HepG2 (cell line): ENCODE measurements around the gene LURAP1L. TPM values are rescaled to one million over a fixed set of nuclear protein-coding genes. Genes with fewer than 3 reads are reported as not detected.
A peak's percentile ranks its signal among the peaks of the same experiment; 100 is the strongest.

Experiments used
- CEBPB ChIP-seq: IDR thresholded peaks from 2 replicates; pipeline ENCODE4 v1.6.1; 2011; ENCODE audit warnings: low read depth, low read length, improper control_type of control experiment, borderline replicate concordance
- EP300 ChIP-seq, 3 experiments: sonication (generic) in 1 of 3; formaldehyde crosslinking in 1 of 3; IDR thresholded peaks; 2 replicates each; pipeline versions ENCODE4 v1.5.1 to v1.6.1; 2011 to 2020; ENCODE audit warnings: low read depth in 2 of 3, low read length in 2 of 3, borderline replicate concordance in 1 of 3, improper control_type of control experiment in 1 of 3, mild to moderate bottlenecking in 1 of 3, missing genetic modification reagents in 1 of 3, moderate library complexity in 1 of 3
- GATAD2A ChIP-seq: IDR thresholded peaks from 2 replicates; pipeline ENCODE4 v1.6.1; 2016
- RAD21 ChIP-seq: fragments of 450-650 bp; formaldehyde crosslinking; IDR thresholded peaks from 2 replicates; pipeline ENCODE4 v1.5.0; 2020; ENCODE audit warnings: mild to moderate bottlenecking
- RFXANK ChIP-seq: IDR thresholded peaks from 2 replicates; pipeline ENCODE4 v1.6.1; 2016
- RNF2 ChIP-seq: fragments of 450-650 bp; conservative IDR thresholded peaks from 2 replicates; pipeline ENCODE4 v1.6.1; 2016; ENCODE audit warnings: low read depth
- SUZ12 ChIP-seq: fragments of 150-350 bp; IDR thresholded peaks from 2 replicates; pipeline ENCODE4 v1.6.1; 2014; ENCODE audit warnings: low read depth, low read length
- TOE1 ChIP-seq: sonication (generic); formaldehyde crosslinking; IDR thresholded peaks from 2 replicates; pipeline ENCODE4 v1.4.0; 2020; ENCODE audit warnings: mild to moderate bottlenecking, missing genetic modification reagents
- ZNF614 ChIP-seq: IDR thresholded peaks from 2 replicates; pipeline ENCODE4 v1.6.1; 2018; ENCODE audit warnings: missing biosample characterization, missing genetic modification reagents, inconsistent platforms, borderline replicate concordance
- polyA plus RNA-seq, 8 experiments: library from polyadenylated mRNA; depleted of rRNA in 3 of 8; stranded (reverse) in 7 of 8; unstranded in 1 of 8; fragments of >200 nt; fragmentation: Illumina TruSeq in 4 of 8; extraction: Trizol in 4 of 8; gene quantifications; 2 replicates each; pipeline versions ENCODE4 v1.2.1 to v1.2.3, GENCODE V29; 2011 to 2016; ENCODE audit warnings: low read depth in 4 of 8, missing spikeins in 1 of 8, mixed read lengths in 1 of 8; ENCODE audit not compliant: insufficient read depth in 1 of 8
- total RNA-seq, 5 experiments: library from RNA; depleted of rRNA; stranded (reverse); fragments of >200 nt; fragmentation: Illumina TruSeq; extraction: Trizol; gene quantifications; 2 replicates each; pipeline ENCODE4 v1.2.3, GENCODE V29; 2016; ENCODE audit warnings: low read depth in 1 of 5
- TF ChIP-seq, protein P1 (sequence below): sonication (generic); formaldehyde crosslinking; IDR thresholded peaks from 2 replicates; pipeline ENCODE4 v1.5.0; 2020; ENCODE audit warnings: mild to moderate bottlenecking, missing genetic modification reagents, borderline replicate concordance
- TF ChIP-seq, protein P2 (sequence below): sonication (generic); formaldehyde crosslinking; IDR thresholded peaks from 2 replicates; pipeline ENCODE4 v1.4.0; 2020; ENCODE audit warnings: mild to moderate bottlenecking, missing genetic modification reagents
- TF ChIP-seq, protein P3 (sequence below), 2 experiments: fragments of 450-650 bp in 1 of 2; sonication (generic) in 1 of 2; formaldehyde crosslinking; IDR thresholded peaks; 2 replicates each; pipeline versions ENCODE4 v1.5.0 to v1.8.0; 2020 to 2022; ENCODE audit warnings: mild to moderate bottlenecking in 1 of 2, missing genetic modification reagents in 1 of 2

The LURAP1L gene
- total and polyA plus RNA-seq, 2 of the 13 experiments (the other 11 are each of a cell fraction or from before 2014, with no cell fraction given): 6.7 to 16.6 TPM

DNA sequence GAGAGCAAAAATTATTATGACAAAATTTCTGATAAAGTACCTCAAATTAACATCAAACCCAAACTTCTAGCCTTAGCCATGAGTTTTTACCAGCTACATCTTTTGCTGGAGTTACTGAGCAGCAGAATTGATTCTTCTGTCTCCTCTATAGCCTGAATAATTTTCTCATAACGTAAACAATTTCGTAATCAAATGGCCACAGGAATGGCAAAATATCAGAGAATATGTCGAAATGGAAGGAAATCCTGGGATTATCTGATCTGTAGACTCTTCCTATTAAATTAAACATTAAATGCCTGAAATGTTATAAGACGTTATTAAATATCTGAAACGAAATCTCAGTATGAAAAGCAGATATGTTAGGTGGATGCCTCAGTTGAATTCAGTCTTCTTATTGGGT is 41.1 kb downstream of the LURAP1L start (continued):
- TF ChIP-seq, protein P1, sequence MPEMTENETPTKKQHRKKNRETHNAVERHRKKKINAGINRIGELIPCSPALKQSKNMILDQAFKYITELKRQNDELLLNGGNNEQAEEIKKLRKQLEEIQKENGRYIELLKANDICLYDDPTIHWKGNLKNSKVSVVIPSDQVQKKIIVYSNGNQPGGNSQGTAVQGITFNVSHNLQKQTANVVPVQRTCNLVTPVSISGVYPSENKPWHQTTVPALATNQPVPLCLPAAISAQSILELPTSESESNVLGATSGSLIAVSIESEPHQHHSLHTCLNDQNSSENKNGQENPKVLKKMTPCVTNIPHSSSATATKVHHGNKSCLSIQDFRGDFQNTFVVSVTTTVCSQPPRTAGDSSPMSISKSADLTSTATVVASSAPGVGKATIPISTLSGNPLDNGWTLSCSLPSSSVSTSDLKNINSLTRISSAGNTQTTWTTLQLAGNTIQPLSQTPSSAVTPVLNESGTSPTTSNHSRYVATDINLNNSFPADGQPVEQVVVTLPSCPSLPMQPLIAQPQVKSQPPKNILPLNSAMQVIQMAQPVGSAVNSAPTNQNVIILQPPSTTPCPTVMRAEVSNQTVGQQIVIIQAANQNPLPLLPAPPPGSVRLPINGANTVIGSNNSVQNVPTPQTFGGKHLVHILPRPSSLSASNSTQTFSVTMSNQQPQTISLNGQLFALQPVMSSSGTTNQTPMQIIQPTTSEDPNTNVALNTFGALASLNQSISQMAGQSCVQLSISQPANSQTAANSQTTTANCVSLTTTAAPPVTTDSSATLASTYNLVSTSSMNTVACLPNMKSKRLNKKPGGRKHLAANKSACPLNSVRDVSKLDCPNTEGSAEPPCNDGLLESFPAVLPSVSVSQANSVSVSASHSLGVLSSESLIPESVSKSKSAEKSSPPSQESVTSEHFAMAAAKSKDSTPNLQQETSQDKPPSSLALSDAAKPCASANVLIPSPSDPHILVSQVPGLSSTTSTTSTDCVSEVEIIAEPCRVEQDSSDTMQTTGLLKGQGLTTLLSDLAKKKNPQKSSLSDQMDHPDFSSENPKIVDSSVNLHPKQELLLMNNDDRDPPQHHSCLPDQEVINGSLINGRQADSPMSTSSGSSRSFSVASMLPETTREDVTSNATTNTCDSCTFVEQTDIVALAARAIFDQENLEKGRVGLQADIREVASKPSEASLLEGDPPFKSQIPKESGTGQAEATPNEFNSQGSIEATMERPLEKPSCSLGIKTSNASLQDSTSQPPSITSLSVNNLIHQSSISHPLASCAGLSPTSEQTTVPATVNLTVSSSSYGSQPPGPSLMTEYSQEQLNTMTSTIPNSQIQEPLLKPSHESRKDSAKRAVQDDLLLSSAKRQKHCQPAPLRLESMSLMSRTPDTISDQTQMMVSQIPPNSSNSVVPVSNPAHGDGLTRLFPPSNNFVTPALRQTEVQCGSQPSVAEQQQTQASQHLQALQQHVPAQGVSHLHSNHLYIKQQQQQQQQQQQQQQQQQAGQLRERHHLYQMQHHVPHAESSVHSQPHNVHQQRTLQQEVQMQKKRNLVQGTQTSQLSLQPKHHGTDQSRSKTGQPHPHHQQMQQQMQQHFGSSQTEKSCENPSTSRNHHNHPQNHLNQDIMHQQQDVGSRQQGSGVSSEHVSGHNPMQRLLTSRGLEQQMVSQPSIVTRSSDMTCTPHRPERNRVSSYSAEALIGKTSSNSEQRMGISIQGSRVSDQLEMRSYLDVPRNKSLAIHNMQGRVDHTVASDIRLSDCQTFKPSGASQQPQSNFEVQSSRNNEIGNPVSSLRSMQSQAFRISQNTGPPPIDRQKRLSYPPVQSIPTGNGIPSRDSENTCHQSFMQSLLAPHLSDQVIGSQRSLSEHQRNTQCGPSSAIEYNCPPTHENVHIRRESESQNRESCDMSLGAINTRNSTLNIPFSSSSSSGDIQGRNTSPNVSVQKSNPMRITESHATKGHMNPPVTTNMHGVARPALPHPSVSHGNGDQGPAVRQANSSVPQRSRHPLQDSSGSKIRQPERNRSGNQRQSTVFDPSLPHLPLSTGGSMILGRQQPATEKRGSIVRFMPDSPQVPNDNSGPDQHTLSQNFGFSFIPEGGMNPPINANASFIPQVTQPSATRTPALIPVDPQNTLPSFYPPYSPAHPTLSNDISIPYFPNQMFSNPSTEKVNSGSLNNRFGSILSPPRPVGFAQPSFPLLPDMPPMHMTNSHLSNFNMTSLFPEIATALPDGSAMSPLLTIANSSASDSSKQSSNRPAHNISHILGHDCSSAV (CRISPR knock-in tag): no peak
- TF ChIP-seq ZNF614 (no peak), RFXANK (CRISPR knock-in tag) (no peak), SUZ12 (no peak), CEBPB (peak; percentile 82), GATAD2A (CRISPR knock-in tag) (peak; percentile 40; the same call in 1 of the 2 replicates), EP300 (IDR thresholded peaks at IDR 0.05; ENCODE audit: low read depth in 2 of 2, low read length in 2 of 2) (peak in 1 of 2 experiments; percentile 10; a peak in 1 of 4 replicates), EP300 (CRISPR knock-in tag; IDR thresholded peaks at IDR 0.05; ENCODE audit: borderline replicate concordance) (no peak), RAD21 (CRISPR knock-in tag) (no peak), RNF2 (no peak), TOE1 (no peak)
- TF ChIP-seq, protein P2, sequence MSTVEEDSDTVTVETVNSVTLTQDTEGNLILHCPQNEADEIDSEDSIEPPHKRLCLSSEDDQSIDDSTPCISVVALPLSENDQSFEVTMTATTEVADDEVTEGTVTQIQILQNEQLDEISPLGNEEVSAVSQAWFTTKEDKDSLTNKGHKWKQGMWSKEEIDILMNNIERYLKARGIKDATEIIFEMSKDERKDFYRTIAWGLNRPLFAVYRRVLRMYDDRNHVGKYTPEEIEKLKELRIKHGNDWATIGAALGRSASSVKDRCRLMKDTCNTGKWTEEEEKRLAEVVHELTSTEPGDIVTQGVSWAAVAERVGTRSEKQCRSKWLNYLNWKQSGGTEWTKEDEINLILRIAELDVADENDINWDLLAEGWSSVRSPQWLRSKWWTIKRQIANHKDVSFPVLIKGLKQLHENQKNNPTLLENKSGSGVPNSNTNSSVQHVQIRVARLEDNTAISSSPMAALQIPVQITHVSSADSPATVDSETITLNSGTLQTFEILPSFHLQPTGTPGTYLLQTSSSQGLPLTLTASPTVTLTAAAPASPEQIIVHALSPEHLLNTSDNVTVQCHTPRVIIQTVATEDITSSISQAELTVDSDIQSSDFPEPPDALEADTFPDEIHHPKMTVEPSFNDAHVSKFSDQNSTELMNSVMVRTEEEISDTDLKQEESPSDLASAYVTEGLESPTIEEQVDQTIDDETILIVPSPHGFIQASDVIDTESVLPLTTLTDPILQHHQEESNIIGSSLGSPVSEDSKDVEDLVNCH (CRISPR knock-in tag): no peak
- TF ChIP-seq, protein P3, sequence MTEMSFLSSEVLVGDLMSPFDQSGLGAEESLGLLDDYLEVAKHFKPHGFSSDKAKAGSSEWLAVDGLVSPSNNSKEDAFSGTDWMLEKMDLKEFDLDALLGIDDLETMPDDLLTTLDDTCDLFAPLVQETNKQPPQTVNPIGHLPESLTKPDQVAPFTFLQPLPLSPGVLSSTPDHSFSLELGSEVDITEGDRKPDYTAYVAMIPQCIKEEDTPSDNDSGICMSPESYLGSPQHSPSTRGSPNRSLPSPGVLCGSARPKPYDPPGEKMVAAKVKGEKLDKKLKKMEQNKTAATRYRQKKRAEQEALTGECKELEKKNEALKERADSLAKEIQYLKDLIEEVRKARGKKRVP (CRISPR knock-in tag; IDR thresholded peaks at IDR 0.05): peak in 1 of 2 experiments; percentile 36; a peak in 1 of 4 replicates
